IMR-90 (cell line): ENCODE data around the gene USP26. TPM values are rescaled to one million over a fixed set of nuclear protein-coding genes. Genes with fewer than 3 reads are reported as not detected.

ENCODE experiments used
- ATAC-seq: fragments of 200-7000 bp; cut with Tn5 transposase; 2 replicates; pipeline ENCODE4 v1.9.1; 2020; ENCODE audit warnings: low read depth, mild to moderate bottlenecking, moderate library complexity
- BruUV-seq: library from RNA; stranded (reverse); fragments of 400-500 nt; replicated peaks from 2 replicates; lab custom pipeline; 2021; lab: Mats Ljungman, UMichigan
- CTCF ChIA-PET: fragments of 300-600 bp; formaldehyde crosslinking; extraction: SDS; loops from one replicate; lab custom pipeline; 2021; ENCODE audit warnings: antibody characterized with exemption; lab: Yijun Ruan, JAX
- POLR2A ChIA-PET: fragments of 300-600 bp; sonication (Branson Sonifier 250); formaldehyde crosslinking; loops from one replicate; lab custom pipeline; 2022; ENCODE audit warnings: antibody characterized with exemption; ENCODE audit not compliant: unreplicated experiment; lab: Charles Lee
- DNase-seq: peaks from one replicate; pipeline ENCODE4 v3.0.0; 2013
- H2AFZ ChIP-seq: replicated peaks from 2 replicates; pipeline ENCODE3; 2013; ENCODE audit warnings: low read length, mild to moderate bottlenecking; ENCODE audit not compliant: poor library complexity
- H2AK5ac ChIP-seq: 2 replicates; pipeline ENCODE4 v1.6.1; 2013; ENCODE audit warnings: low read depth, low read length, inconsistent platforms
- H2AK9ac ChIP-seq: replicated peaks from 2 replicates; pipeline ENCODE3; 2013; ENCODE audit warnings: mild to moderate bottlenecking, low read depth, low read length, moderate library complexity; ENCODE audit not compliant: poor library complexity
- H2BK120ac ChIP-seq: 2 replicates; pipeline ENCODE4 v1.6.1; 2013; ENCODE audit warnings: low read depth, low read length, inconsistent platforms
- H2BK15ac ChIP-seq: 3 replicates; pipeline ENCODE4 v1.6.1; 2013; ENCODE audit warnings: low read depth, low read length, inconsistent platforms
- H2BK20ac ChIP-seq: 2 replicates; pipeline ENCODE4 v1.6.1; 2013; ENCODE audit warnings: low read depth, mild to moderate bottlenecking, inconsistent platforms, low read length, moderate library complexity
- H2BK5ac ChIP-seq: 2 replicates; pipeline ENCODE4 v1.6.1; 2013; ENCODE audit warnings: mild to moderate bottlenecking, low read depth, low read length, inconsistent platforms; ENCODE audit not compliant: poor library complexity, severe bottlenecking
- H3K14ac ChIP-seq: replicated peaks from 2 replicates; pipeline ENCODE4 v1.6.1; 2013; ENCODE audit warnings: low read depth, low read length, inconsistent platforms
- H3K18ac ChIP-seq: 2 replicates; pipeline ENCODE4 v1.6.1; 2013; ENCODE audit warnings: low read depth, low read length, control low read depth
- H3K23ac ChIP-seq: 2 replicates; pipeline ENCODE4 v1.6.1; 2013; ENCODE audit warnings: low read depth, low read length, inconsistent platforms
- H3K27ac ChIP-seq: 2 replicates; pipeline ENCODE4 v1.5.1; 2013; ENCODE audit warnings: mild to moderate bottlenecking, control low read depth, low read length; ENCODE audit not compliant: insufficient read depth
- H3K27me3 ChIP-seq: 2 replicates; pipeline ENCODE4 v1.6.1; 2013; ENCODE audit warnings: low read length; ENCODE audit not compliant: control insufficient read depth, insufficient read depth
- H3K36me3 ChIP-seq: 2 replicates; pipeline ENCODE4 v1.6.1; 2013; ENCODE audit warnings: low read length, mixed read lengths; ENCODE audit not compliant: control insufficient read depth, insufficient read depth
- H3K4ac ChIP-seq: 2 replicates; pipeline ENCODE4 v1.6.1; 2013; ENCODE audit warnings: low read depth, low read length, inconsistent platforms
- H3K4me1 ChIP-seq: 2 replicates; pipeline ENCODE4 v1.6.1; 2013; ENCODE audit warnings: low read length, mixed read lengths; ENCODE audit not compliant: control insufficient read depth, insufficient read depth
- H3K4me2 ChIP-seq: 2 replicates; pipeline ENCODE4 v1.6.1; 2013; ENCODE audit warnings: low read depth, mild to moderate bottlenecking, control low read depth, low read length, moderate library complexity
- H3K4me3 ChIP-seq: 2 replicates; pipeline ENCODE4 v1.5.1; 2013; ENCODE audit warnings: low read depth, mild to moderate bottlenecking, control low read depth, low read length, moderate library complexity; ENCODE audit not compliant: insufficient read depth
- H3K56ac ChIP-seq: 2 replicates; pipeline ENCODE4 v1.6.1; 2013; ENCODE audit warnings: low read length, inconsistent platforms; ENCODE audit not compliant: insufficient read depth; ENCODE audit errors: extremely low read depth
- H3K79me1 ChIP-seq, 2 experiments: 2 replicates each; pipeline ENCODE4 v1.6.1; 2013; ENCODE audit warnings: low read length in 2 of 2, inconsistent platforms in 1 of 2, low read depth in 1 of 2
- H3K9ac ChIP-seq: 2 replicates; pipeline ENCODE4 v1.6.1; 2013; ENCODE audit warnings: low read depth, low read length, control low read depth
- H3K9me1 ChIP-seq: 2 replicates; pipeline ENCODE4 v1.6.1; 2013; ENCODE audit warnings: low read length, inconsistent platforms; ENCODE audit not compliant: insufficient read depth
- H3K9me3 ChIP-seq: 2 replicates; pipeline ENCODE4 v1.6.1; 2013; ENCODE audit warnings: low read length; ENCODE audit not compliant: control insufficient read depth, insufficient read depth
- H4K20me1 ChIP-seq: 2 replicates; pipeline ENCODE4 v1.6.1; 2013; ENCODE audit warnings: low read length, inconsistent platforms; ENCODE audit not compliant: insufficient read depth
- H4K5ac ChIP-seq: 2 replicates; pipeline ENCODE4 v1.6.1; 2013; ENCODE audit warnings: mild to moderate bottlenecking, low read depth, low read length, control low read depth
- H4K8ac ChIP-seq, 2 experiments: 2 replicates each; pipeline ENCODE4 v1.6.1; 2013; ENCODE audit warnings: low read depth in 2 of 2, low read length in 2 of 2, control low read depth in 1 of 2, inconsistent platforms in 1 of 2
- H4K91ac ChIP-seq: 2 replicates; pipeline ENCODE4 v1.6.1; 2013; ENCODE audit warnings: low read depth, low read length, inconsistent platforms; ENCODE audit not compliant: insufficient read depth
- BHLHE40 ChIP-seq: fragments of 150-350 bp; IDR thresholded peaks from 2 replicates; pipeline ENCODE4 v1.6.1; 2016; ENCODE audit warnings: mild to moderate bottlenecking, low read depth, low read length
- CTCF ChIP-seq: conservative IDR thresholded peaks from 2 replicates; pipeline ENCODE4 v1.5.1; 2012; ENCODE audit warnings: mild to moderate bottlenecking, low read depth, low read length, improper control_type of control experiment
- FOS ChIP-seq: fragments of 150-350 bp; IDR thresholded peaks from 2 replicates; pipeline ENCODE4 v1.6.1; 2016; ENCODE audit warnings: low read depth, low read length
- MAZ ChIP-seq: IDR thresholded peaks from 2 replicates; pipeline ENCODE4 v1.6.1; 2012; ENCODE audit warnings: low read depth, mild to moderate bottlenecking, low read length, improper control_type of control experiment, moderate library complexity, borderline replicate concordance
- WGBS, 2 experiments: methylation state at CpG; one replicate each; pipeline versions ENCODE4 v1.1.5 to v1.1.7; 2013; ENCODE audit warnings: missing lambda C conversion rate in 2 of 2; ENCODE audit not compliant: insufficient read length in 1 of 2; ENCODE audit errors: extremely low coverage in 2 of 2; 5-methylcytosine and 5-hydroxymethylcytosine counted together
- dilution Hi-C: fragments of 300-500 bp; cut with HindIII; formaldehyde crosslinking; loops from one replicate; pipeline ENCODE4 v1.14.3; 2018; ENCODE audit warnings: low sequenced_read_pairs; ENCODE audit not compliant: unreplicated experiment
- in situ Hi-C: fragments of 300-500 bp; cut with MboI; formaldehyde crosslinking; loops from 3 replicates; pipeline ENCODE4 v1.14.3; 2019; ENCODE audit warnings: low sequenced_read_pairs, inconsistent platforms, mixed read lengths
- intact Hi-C: fragments of 100-400 bp; cut with micrococcal nuclease; formaldehyde crosslinking; loops from 2 replicates; pipeline ENCODE4 v1.10.0; 2022
- polyA plus RNA-seq, 3 experiments: library from polyadenylated mRNA; depleted of rRNA; stranded (reverse); fragments of >200 nt; gene quantifications; 2 replicates each; pipeline ENCODE4 v1.2.3, GENCODE V29; 2012; ENCODE audit warnings: low replicate concordance in 1 of 3
- total RNA-seq: library from RNA; depleted of rRNA; stranded (reverse); fragments of >200 nt; gene quantifications from 2 replicates; pipeline ENCODE4 v1.2.3, GENCODE V29; 2012

Gene USP26
- total and polyA plus RNA-seq, 2 of the 4 experiments (the other 2 are of a cell fraction), result not detected

GRCh38 chrX:133046601-133047000 is 50.3 kb downstream of the USP26 start:
- H3K27ac ChIP-seq, result no peak overlapping the region
- H2AK5ac ChIP-seq, result no peak overlapping the region
- H3K36me3 ChIP-seq, result no peaks in the 10 kb centered on the region
- H2BK15ac ChIP-seq, result no peak overlapping the region
- no peak overlapping the region for H3K56ac ChIP-seq
- H3K4me2 ChIP-seq, result no peak overlapping the region
- no TSS peak for BruUV-seq
- CTCF ChIA-PET, result no interaction called here
- WGBS, 2 experiments, result no CpG with 5 or more reads among the region's 1 CpG
- H4K5ac ChIP-seq, result no peak overlapping the region
- no peak overlapping the region for H3K9ac ChIP-seq
- H3K23ac ChIP-seq, result no peak overlapping the region
- H4K8ac ChIP-seq, result no peak overlapping the region
- DNase-seq (no peak), ATAC-seq (no peak)
- no peaks in the 10 kb centered on the region for H3K79me1 ChIP-seq
- no peaks in the 10 kb centered on the region for H3K9me3 ChIP-seq
- H4K91ac ChIP-seq, result no peak overlapping the region
- H2BK5ac ChIP-seq, result no peak overlapping the region
- no peak overlapping the region for H2AK9ac ChIP-seq
- no peaks in the 10 kb centered on the region for H3K9me1 ChIP-seq
- H3K4me3 ChIP-seq, result no peak overlapping the region
- TF ChIP-seq CTCF (no peak), BHLHE40 (no peak), FOS (no peak), MAZ (no peak)
- in situ Hi-C loops, result no loop called here
- no peaks in the 10 kb centered on the region for H4K20me1 ChIP-seq
- H3K4ac ChIP-seq, result no peak overlapping the region
- dilution Hi-C loops, result no loop called here
- no peak overlapping the region for H3K18ac ChIP-seq
- intact Hi-C loops, result no loop called here
- no peak overlapping the region for H3K14ac ChIP-seq
- H3K27me3 ChIP-seq, result no peaks in the 10 kb centered on the region
- H3K4me1 ChIP-seq, result no peaks in the 10 kb centered on the region
- H2BK20ac ChIP-seq, result no peak overlapping the region
- no peak overlapping the region for H2AFZ ChIP-seq
- POLR2A ChIA-PET, result no interaction called here
- no peak overlapping the region for H2BK120ac ChIP-seq
